ENCODE data around the gene ALKBH3. TPM values are rescaled to one million over a fixed set of nuclear protein-coding genes. Genes with fewer than 3 reads are reported as not detected.

Gene ALKBH3
- total RNA-seq, 1 experiment from 2014 or later: 18.8 TPM

- Histone ChIP-seq H3K79me1 (ENCODE audit: insufficient read depth, low read depth, low read length, poor library complexity, severe bottlenecking) (no peaks in the 10 kb centered on the region), H2AK5ac (ENCODE audit: insufficient read length, low read length) (no peak overlapping the region), H3T11ph (ENCODE audit: low read length) (no peak overlapping the region), H2BK120ac (ENCODE audit: low read depth, low read length, poor library complexity, severe bottlenecking) (no peak overlapping the region), H3K23me2 (ENCODE audit: insufficient read length, low read depth, low read length, poor library complexity, severe bottlenecking) (peaks cover under 1% of the 10 kb centered on the region), H4K5ac (ENCODE audit: insufficient read length, low read depth, low read length) (no peak overlapping the region), H3K27me3 (ENCODE audit: insufficient read depth, low read length) (peaks cover 14% of the 10 kb centered on the region; the same call in 1 of the 2 replicates), H3K4me1 (ENCODE audit: insufficient read depth, low read length) (no peaks in the 10 kb centered on the region), H2BK12ac (ENCODE audit: insufficient read length, low read depth, low read length) (no peak overlapping the region), H3K9ac (ENCODE audit: extremely low read depth, insufficient read length, low read length) (no peak overlapping the region), H3K4me2 (ENCODE audit: insufficient read depth, insufficient read length, low read length) (no peak overlapping the region), H3K27ac (ENCODE audit: insufficient read length, low read depth, low read length) (no peak overlapping the region), H3K18ac (ENCODE audit: insufficient read length, low read depth, low read length) (no peak overlapping the region), H3K14ac (ENCODE audit: insufficient read depth, low read length) (no peak overlapping the region), H3K23ac (ENCODE audit: insufficient read length, low read depth, low read length) (no peak overlapping the region), H2BK20ac (ENCODE audit: low read depth, low read length, poor library complexity, severe bottlenecking) (no peak overlapping the region), H4K91ac (ENCODE audit: insufficient read length, low read depth, low read length) (no peak overlapping the region), H3K56ac (ENCODE audit: insufficient read length, low read depth, low read length) (no peak overlapping the region), H2BK5ac (ENCODE audit: insufficient read length, low read length) (no peak overlapping the region), H3K4ac (ENCODE audit: low read depth, low read length) (no peak overlapping the region), H4K20me1 (ENCODE audit: control insufficient read depth, insufficient read depth, insufficient read length) (no peaks in the 10 kb centered on the region), H2AFZ (ENCODE audit: low read length) (no peak overlapping the region), H4K8ac (replicated peaks; ENCODE audit: insufficient read length, low read depth, low read length) (no peak overlapping the region), H2BK15ac (ENCODE audit: low read depth, low read length) (no peak overlapping the region), H3K79me2 (ENCODE audit: insufficient read depth, low read length) (no peaks in the 10 kb centered on the region), H3K9me3 (ENCODE audit: control insufficient read depth, low read depth, low read length) (no peaks in the 10 kb centered on the region)
- H3K4me3 Mint-ChIP-seq: no peak overlapping the region
- H3K9me3 Mint-ChIP-seq: no peaks in the 10 kb centered on the region; a peak in 1 of 5 replicates
- TF ChIP-seq, protein P1, sequence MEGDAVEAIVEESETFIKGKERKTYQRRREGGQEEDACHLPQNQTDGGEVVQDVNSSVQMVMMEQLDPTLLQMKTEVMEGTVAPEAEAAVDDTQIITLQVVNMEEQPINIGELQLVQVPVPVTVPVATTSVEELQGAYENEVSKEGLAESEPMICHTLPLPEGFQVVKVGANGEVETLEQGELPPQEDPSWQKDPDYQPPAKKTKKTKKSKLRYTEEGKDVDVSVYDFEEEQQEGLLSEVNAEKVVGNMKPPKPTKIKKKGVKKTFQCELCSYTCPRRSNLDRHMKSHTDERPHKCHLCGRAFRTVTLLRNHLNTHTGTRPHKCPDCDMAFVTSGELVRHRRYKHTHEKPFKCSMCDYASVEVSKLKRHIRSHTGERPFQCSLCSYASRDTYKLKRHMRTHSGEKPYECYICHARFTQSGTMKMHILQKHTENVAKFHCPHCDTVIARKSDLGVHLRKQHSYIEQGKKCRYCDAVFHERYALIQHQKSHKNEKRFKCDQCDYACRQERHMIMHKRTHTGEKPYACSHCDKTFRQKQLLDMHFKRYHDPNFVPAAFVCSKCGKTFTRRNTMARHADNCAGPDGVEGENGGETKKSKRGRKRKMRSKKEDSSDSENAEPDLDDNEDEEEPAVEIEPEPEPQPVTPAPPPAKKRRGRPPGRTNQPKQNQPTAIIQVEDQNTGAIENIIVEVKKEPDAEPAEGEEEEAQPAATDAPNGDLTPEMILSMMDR (conservative IDR thresholded peaks at IDR 0.05): peak; percentile 29; the same call in 2 of the 3 replicates
- no peak overlapping the region for H3K27ac Mint-ChIP-seq
- no peaks in the 10 kb centered on the region for H3K36me3 Mint-ChIP-seq (ENCODE audit: insufficient read depth in 1 of 3, low read depth in 3 of 3)
- peaks cover 9 to 21% of the 10 kb centered on the region in 2 experiments for H3K4me1 Mint-ChIP-seq
- peaks cover 52% of the 10 kb centered on the region for H3K27me3 Mint-ChIP-seq (ENCODE audit: low read depth)
- no CpG with 5 or more reads among the region's 14 CpGs for WGBS (ENCODE audit: extremely low coverage, insufficient read length, low lambda C conversion rate)
- no peak for DNase-seq
These were observed 57.1 kb downstream of the ALKBH3 start for GRCh38 chr11:43937434-43938411.

Data from H9 (cell line).